Stimulated activated CD4-positive, alpha-beta T cell treated with anti-CD3 and anti-CD28 coated beads, Interleukin-1b, Interleukin-23, amount 100 ng/mL, for 4 hours (primary cell): ENCODE measurements around the gene BCL2.

Experiments
- DNase-seq, 2 donors: peaks; one replicate each; pipeline ENCODE4 v3.0.0-alpha.2; 2020; ENCODE audit warnings: low read depth in 2 of 2

Gene BCL2

GRCh38 chr18:63157293-63158011 is 162.1 kb downstream of the BCL2 start:
- DNase-seq = no peak

DNA sequence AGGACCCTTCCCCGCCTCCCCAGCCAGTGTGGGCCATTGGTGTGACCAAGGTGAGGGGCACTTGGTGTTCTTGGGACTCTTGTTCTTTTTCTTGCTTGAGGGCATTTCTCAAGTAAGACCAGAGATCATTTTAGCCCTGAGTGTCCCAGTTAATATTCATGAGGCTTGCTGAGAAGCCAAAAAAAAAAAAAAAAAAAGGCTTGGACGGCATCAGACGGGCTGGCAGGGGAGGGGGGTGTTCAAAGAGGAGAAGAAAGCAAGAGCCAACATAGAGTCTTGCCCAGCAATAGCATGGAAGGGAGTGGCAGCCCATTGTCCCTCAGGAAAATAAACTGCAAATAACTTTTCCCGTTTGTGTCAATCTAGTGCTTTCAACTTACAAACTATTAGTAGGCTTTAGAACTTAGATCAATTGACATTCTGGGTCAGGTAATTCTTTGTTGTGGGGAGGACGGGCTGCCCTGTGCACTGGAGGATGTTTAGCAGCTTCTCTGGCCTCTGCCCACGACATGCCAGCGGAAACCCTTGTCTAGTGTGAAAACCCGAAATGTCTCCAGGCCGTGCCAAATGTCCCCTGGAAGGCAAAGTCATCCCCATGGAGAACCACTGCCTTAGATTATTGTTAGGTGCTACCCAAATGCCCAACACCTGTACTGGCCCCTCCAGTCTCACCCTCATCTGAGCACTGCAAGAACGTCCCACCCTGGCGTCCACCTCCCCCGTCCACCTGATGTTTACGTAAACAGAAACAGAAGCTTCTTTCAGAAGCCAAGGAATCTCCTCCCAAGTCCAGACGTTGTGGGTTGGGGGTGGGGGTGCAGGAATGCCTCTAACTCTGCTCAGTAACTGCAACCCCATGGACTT is 163.4 kb downstream of the BCL2 start:
- DNase-seq = no peak

DNA sequence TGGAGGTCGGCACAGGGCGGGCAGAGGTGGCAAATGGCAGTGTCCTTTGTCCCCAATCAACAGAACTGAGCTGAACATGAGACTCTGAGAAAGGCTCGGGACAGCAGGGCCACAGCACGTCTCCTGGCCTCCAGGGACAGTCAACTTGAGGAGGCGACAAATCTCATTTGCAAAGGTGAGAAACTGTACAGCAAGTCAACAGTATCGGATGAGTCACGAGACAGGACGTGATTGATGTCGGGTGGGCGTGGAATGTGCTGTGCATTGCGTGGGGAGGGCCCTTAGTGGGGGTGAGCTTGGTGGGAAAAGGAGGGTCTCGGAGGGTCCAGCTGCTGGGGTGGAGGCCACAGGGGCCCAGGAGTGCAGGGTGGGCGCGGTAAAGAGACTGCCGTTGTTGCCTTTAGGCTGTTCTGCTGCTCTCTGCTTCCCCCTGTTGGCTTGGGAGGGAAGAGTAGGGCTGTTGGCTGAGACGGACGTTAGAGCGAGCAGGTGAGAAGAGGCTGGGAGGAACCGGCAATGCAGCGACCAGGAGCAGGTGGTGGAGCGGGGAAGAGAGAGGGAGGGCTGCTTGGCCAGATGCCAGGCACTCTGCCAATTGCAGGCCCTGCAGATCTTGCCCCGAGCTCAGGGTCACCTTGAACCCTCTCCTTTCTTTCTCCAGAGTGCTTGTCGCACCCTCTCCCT is 164.3 kb downstream of the BCL2 start:
- DNase-seq = peak; percentile 65 to 75

DNA sequence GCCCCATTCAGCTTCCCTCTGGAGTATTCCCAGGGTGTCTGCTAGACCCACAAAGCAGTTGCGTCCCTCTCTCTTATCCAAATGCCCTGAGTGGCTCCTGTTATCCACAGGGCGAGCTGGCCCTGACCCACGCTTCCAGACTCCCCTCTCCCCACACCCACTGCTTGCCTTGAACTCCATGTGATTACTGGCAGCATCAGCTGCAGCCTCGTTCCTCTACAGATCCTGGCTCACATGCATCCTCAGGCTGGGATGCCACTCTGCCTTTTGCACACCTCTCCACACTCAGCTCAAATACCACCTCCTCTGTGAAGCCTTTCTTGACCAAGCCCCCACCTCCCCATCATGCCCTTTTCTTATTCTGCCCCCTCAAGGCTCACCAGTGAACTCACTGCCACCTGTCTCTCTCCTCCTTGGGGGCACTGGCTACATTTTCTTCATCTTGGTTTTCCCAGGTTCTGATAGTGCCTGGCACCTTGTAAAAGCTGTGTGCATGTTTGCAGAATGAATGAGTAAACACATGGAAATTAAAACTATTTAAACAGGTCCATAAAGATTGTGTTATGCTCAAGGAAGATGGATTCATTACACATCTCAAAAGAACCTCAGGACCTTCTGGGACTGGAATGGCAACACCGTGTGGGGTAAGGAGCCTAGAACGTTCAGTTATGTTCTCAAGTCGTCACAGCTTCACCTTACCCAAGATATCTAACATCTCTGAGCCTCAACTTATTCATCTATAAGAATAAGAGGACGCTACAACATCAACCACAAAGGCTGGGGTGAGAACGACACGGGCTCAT is 165.0 kb downstream of the BCL2 start:
- no peak for DNase-seq

DNA sequence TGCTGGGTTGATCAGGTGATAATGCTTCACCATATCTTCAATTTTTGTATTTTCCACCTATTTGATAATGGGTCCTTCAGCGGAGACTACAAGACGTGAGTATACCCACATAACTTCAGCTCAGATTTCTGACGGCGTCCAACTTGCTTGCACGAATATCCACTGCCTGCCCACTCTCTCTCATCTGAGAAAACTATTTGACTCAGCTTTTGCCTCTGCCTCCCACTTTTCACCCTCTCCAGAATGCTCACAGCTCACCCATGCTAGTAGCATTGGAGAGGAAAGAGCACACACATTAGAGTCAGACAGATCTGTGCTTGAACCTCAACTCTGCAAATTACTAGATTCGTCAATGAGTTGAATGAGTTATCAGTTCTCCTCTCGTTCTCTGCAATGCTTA is 166.8 kb downstream of the BCL2 start:
- DNase-seq = no peak

DNA sequence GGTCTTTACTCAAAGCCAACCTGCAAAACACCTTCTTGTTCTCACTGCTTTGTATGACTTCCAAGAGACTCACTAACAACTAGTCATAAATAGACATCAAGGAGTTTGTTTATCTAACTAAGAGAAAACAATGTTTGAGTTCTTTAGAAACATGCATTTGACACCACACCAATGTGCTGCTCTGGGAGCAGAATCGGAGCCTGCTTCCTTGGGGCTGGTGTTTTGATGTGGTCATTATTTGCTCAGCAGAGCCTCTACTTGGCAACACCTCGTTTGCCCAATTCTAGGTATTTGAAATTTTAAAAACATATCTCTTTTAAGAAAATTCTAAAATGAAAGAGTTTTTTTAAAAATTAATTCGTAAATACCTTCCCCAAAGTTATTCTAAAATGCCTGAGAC is 167.5 kb downstream of the BCL2 start:
- no peak for DNase-seq

DNA sequence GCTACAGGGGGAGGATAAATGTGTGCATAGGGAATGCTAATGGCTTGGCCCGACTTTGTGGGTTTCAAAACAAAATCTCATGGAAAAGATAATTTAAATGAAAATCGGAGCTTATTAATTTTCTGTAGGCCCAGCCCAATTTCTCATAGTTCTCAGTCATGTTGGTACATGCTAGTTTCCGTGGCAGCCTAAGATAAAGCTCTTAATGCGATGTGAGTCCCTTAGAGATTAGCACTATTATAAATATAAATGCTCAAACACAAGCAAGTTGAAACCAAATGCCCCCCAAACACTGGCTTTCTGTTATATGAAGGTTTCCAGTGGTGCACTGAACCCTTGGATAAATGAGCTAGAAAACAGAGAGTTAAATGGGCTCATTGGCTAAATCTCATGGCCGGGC is 168.0 kb downstream of the BCL2 start:
- DNase-seq = no peak

GRCh38 chr18:63150942-63151421 is 168.6 kb downstream of the BCL2 start:
- DNase-seq = no peak

DNA sequence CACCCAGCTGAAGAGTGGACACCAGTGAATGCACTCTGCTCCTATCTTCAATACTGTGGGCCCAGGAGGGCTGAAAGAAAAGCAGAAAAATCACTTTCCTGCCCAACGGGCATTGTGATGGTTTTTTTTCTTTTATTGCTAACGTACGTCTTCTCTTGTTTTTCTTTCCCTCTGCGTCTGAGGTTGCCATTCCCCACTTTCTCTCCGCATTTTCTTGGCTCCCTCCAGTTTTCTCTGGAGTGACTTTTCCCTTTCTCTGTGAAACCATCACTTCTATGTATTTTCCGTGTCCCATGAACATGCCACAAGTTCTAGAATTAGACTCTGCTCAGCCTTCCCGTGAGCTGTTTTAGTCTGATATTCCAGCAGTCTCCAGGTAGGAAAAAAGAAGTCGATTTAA is 169.2 kb downstream of the BCL2 start:
- no peak for DNase-seq

DNA sequence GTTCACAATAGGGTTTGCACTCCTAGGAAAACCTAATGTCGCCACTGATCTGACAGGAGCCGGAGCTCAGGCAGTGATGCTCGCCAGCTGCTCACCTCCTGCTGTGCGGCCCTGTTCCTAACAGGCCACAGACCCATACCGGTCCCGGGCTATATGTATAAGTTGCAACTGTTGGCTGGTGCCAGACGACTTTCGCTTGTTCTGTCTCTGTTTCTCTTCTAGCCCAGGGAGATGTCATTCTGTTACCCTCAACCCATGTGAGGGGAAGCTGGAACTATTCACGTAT is 170.3 kb downstream of the BCL2 start:
- no peak for DNase-seq

GRCh38 chr18:63148449-63149301 is 170.9 kb downstream of the BCL2 start:
- DNase-seq = no peak

- no peak for DNase-seq
Observed at GRCh38 chr18:63147973-63148372, 171.6 kb downstream of the BCL2 start.

DNA sequence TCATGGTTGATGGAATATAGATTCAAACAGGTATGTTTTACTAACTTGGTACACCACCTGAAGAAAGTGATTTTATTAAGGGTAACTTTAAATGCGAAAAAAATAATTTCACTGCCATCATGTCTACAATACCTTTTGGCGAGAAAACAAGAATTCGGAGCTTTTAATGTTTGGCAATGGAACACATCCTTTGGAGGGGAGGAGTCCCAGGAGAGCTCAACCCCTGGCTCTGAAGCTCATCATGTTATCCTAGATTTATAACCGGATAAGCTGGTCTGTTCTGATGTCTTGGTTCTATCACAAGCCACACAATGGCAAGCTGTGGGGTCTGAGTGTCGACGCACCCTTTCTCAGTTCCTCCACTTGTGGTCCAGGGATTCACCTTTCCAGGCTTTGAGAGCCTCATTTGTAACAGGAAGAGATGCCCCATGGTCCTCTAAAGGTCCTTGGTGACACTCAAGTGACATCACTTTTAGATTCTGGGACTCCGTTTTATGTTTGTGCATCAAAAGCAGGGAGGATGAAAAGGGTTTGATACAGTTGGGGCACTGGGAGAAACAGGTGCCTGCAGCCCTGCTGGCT is 172.7 kb downstream of the BCL2 start:
- DNase-seq = no peak

DNA sequence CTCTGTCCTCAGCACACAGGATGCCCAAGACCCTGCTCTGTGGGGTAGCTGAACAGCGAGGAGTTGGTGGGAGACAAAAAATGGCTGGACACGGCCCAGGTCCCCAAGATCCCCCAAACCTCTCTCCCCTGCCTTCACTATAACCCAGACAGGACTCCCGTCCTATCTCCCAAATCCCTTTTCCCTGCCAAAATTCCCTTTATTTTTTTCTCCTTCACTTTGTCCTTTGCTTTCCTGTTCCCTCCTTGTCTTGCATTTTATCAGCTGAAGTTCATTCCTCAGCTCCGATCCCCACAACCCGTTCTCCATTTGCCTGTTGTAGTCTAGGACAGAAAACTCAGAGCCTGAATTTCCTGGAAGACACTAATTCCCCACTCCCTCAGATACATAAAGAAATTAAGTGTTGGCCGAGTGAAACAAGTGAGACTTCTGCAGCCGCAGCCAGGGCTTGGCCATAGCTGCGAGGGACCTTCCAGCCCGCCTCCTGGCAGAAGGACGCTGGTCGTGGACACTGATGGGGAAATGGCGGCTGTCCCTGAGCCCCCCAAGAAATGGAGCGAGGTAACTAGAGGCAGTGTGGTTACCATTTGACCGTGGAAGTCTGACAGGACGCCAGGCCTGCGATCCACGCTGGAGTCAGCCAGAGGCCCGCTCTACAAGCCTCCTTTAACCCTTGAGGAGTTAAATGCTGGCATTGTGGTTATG is 173.6 kb downstream of the BCL2 start:
- no peak for DNase-seq

GRCh38 chr18:63145166-63145850 is 174.3 kb downstream of the BCL2 start:
- no peak for DNase-seq

GRCh38 chr18:63144748-63145147 is 174.8 kb downstream of the BCL2 start:
- DNase-seq = no peak

GRCh38 chr18:63143330-63143771 is 176.2 kb downstream of the BCL2 start:
- DNase-seq = no peak

DNA sequence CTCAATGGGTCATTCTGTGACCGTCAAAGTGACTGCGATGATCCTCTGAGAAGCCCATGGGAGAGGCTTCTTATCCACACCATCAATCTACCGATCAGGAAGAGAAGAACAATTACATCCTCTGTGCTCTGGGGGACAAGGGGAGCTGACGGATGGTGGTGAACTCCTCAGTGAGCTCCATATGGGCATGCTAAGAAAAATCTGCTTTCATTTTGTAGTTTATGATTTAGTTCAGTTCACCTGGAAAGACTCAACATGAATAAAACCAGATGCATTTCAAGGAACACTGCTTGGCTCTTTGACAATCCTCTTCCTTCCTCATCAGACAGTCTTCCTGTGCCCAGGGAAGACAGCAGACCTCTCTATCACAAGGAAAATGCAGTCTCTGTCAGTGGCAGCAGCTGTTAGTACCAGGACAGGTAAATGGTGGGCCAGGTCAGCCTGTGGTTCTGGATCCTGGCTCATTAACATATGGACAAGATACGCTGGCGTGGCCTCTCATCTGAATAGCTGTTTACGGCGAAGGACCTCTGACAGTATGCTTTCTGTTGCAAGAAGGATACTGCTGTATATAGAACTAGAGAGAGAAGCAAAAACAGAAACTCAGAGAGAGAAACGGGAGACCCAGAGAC is 176.9 kb downstream of the BCL2 start:
- DNase-seq = no peak

DNA sequence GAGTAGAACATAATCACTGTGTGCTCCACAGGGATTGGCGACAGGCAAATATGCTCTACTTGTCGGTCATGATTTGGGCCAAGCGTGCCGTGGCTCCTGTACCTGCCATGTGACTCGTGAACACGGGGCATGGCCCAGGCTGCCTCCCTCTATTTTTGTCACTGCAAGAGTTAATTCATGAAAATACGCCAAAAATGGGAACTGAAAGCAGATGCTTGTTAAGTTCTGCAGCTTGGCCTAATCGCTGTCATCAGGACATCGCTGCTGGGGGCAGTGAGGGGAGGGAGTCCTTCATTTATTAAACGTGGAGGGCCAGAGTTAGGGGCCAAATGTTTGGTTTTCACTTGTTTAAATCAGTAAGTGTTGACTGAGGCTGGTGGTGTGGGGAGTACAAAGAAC is 177.8 kb downstream of the BCL2 start:
- no peak for DNase-seq
